ENCODE results near the gene ACOT12. TPM values are rescaled to one million over a fixed set of nuclear protein-coding genes. Genes with fewer than 3 reads are reported as not detected.

The ACOT12 gene
- total and polyA plus RNA-seq, 9 of the 15 experiments (the other 6 are each of a cell fraction or from before 2014, with no cell fraction given): 0.03 TPM; not detected in 8

DNA sequence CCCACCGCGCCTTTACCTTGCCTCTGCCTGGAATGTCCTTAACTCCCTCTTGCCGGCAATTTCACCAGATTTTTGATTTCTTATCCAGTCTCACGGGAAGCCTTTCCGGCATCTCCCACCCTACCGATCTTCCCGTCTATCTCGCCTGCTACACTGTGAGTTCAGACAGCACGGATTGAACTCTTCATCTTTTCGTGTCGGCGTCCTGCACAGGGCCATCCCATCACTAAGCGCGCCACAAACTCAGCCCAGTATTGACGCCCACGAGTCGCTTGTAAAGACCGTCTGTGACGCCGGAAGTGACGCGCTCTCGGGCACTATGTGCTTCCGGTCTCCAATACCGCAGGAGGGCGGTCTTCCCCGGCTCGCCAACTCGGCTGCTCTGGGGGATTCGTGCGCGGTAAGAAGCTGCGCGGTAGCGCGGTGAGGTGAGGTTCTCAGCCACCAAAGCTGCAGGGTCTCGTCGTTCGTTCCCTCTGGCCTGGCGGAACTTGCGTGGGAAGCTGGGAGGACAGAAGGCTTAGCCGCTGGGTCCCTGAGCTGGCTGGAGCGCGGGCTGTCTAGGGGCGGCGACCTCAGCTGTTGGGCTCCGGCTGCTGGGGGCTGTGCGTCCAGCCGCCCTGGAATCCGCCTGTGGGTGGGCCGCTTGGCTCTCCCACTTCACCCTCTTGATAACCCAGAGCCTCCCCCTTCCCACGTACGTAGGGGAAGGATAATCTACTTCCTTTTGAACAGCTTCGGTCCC, 92.5 kb downstream of the ACOT12 start, which contains the start of gene ZCCHC9 (continued):
- TF ChIP-seq MAFG (tag; conservative IDR thresholded peaks at IDR 0.05) (no peak), ZFP1 (CRISPR knock-in tag; IDR thresholded peaks at IDR 0.05) (no peak), TAL1 (IDR thresholded peaks at IDR 0.05) (no peak), ZNF384 (IDR thresholded peaks at IDR 0.05; ENCODE audit: low read depth, low read length) (no peak), NFRKB (IDR thresholded peaks at IDR 0.05; ENCODE audit: low read depth) (peak; percentile 36; the same call in 1 of the 2 replicates), RNF2 (IDR thresholded peaks at IDR 0.05) (no peak), ZNF77 (CRISPR knock-in tag; IDR thresholded peaks at IDR 0.05) (no peak), KLF16 (IDR thresholded peaks at IDR 0.05) (no peak), TBL1XR1 (IDR thresholded peaks at IDR 0.05; ENCODE audit: low read length in 2 of 2) (peak in 1 of 2 experiments; percentile 63; a peak in 1 of 4 replicates), ZNF143 (CRISPR knock-in tag; IDR thresholded peaks at IDR 0.05) (no peak), PHF21A (IDR thresholded peaks at IDR 0.05; ENCODE audit: borderline replicate concordance, low read depth) (no peak), SRF (CRISPR knock-in tag; IDR thresholded peaks at IDR 0.05) (no peak), ZNF766 (CRISPR knock-in tag; conservative IDR thresholded peaks at IDR 0.05) (no peak), ZFPM2 (CRISPR knock-in tag; IDR thresholded peaks at IDR 0.05) (no peak), ZC3H4 (CRISPR knock-in tag; IDR thresholded peaks at IDR 0.05; ENCODE audit: borderline replicate concordance) (no peak), BDP1 (IDR thresholded peaks at IDR 0.05; ENCODE audit: insufficient read depth, insufficient read length) (no peak), POLR2AphosphoS5 (IDR thresholded peaks at IDR 0.05; ENCODE audit: control insufficient read depth, insufficient read depth, low read depth, low read length) (peak; percentile 90; the same call in 1 of the 2 replicates), ZNF311 (CRISPR knock-in tag; IDR thresholded peaks at IDR 0.05) (no peak), POLR3A (IDR thresholded peaks at IDR 0.05; ENCODE audit: borderline replicate concordance, extremely low read depth, insufficient read depth, insufficient read length) (no peak), RBM15 (IDR thresholded peaks at IDR 0.05; ENCODE audit: insufficient read depth, low read length) (no peak), ZFP36 (IDR thresholded peaks at IDR 0.05; ENCODE audit: low read depth, low read length, partially characterized antibody) (no peak), FOXJ2 (tag; IDR thresholded peaks at IDR 0.05) (no peak), ZNF354B (CRISPR knock-in tag; IDR thresholded peaks at IDR 0.05) (no peak), NBN (IDR thresholded peaks at IDR 0.05; ENCODE audit: low read depth) (peak; percentile 91), ZNF3 (CRISPR knock-in tag; IDR thresholded peaks at IDR 0.05) (no peak), ZNF57 (CRISPR knock-in tag; IDR thresholded peaks at IDR 0.05) (no peak), KAT8 (IDR thresholded peaks at IDR 0.05; ENCODE audit: low read depth) (no peak), SMARCA4 (IDR thresholded peaks at IDR 0.05) (no peak), MYBL2 (IDR thresholded peaks at IDR 0.05; ENCODE audit: low read depth) (no peak), MYBL2 (CRISPR knock-in tag; IDR thresholded peaks at IDR 0.05; ENCODE audit: borderline replicate concordance) (no peak), ZNF778 (CRISPR knock-in tag; IDR thresholded peaks at IDR 0.05) (no peak), BCL6 (CRISPR knock-in tag; IDR thresholded peaks at IDR 0.05) (no peak), MYC (IDR thresholded peaks at IDR 0.05; ENCODE audit: low read depth, low read length) (no peak; the same call in 1 of the 2 replicates), MYC (CRISPR knock-in tag; IDR thresholded peaks at IDR 0.05; ENCODE audit: borderline replicate concordance, low read depth) (no peak)
- TF ChIP-seq, protein P1, sequence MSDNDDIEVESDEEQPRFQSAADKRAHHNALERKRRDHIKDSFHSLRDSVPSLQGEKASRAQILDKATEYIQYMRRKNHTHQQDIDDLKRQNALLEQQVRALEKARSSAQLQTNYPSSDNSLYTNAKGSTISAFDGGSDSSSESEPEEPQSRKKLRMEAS (CRISPR knock-in tag; IDR thresholded peaks at IDR 0.05): peak; percentile 78

Measured in K562 (cell line).